PC-3 (cell line): Measurements from ENCODE around the gene DCAF16. TPM values are rescaled to one million over a fixed set of nuclear protein-coding genes. Genes with fewer than 3 reads are reported as not detected.
A peak's percentile ranks its signal among the peaks of the same experiment; 100 is the strongest.

Source experiments
- ATAC-seq: fragments of 200-7000 bp; cut with Tn5 transposase; 2 replicates; pipeline ENCODE4 v1.9.1; 2020; ENCODE audit warnings: mild to moderate bottlenecking, moderate library complexity
- BruUV-seq: library from RNA; stranded (reverse); fragments of 400-500 nt; replicated peaks from 2 replicates; lab custom pipeline; 2021; lab: Mats Ljungman, UMichigan
- CTCF ChIA-PET: fragments of 300-600 bp; sonication (Branson Sonifier 250); formaldehyde crosslinking; loops from one replicate; lab custom pipeline; 2022; ENCODE audit warnings: antibody characterized with exemption; lab: Charles Lee
- POLR2A ChIA-PET: fragments of 300-600 bp; sonication (Branson Sonifier 250); formaldehyde crosslinking; loops from one replicate; lab custom pipeline; 2022; ENCODE audit warnings: antibody characterized with exemption; ENCODE audit not compliant: unreplicated experiment; lab: Charles Lee
- DNase-seq: peaks from one replicate; pipeline ENCODE4 v3.0.0-alpha.2; 2015
- H2AFZ ChIP-seq: fragments of 300-600 bp; sonication (generic); 2 replicates; pipeline ENCODE4 v1.6.0; 2016; ENCODE audit warnings: antibody characterized with exemption, low read length
- H3F3A ChIP-seq: fragments of 300-600 bp; sonication (generic); one replicate; pipeline ENCODE4 v1.6.0; 2017; ENCODE audit warnings: antibody characterized with exemption, low read length, control low read depth, mild to moderate bottlenecking; ENCODE audit not compliant: unreplicated experiment
- H3K27ac ChIP-seq: fragments of 300-600 bp; sonication (generic); 2 replicates; pipeline ENCODE4 v1.5.1; 2016; ENCODE audit warnings: mild to moderate bottlenecking, low read length
- H3K27me3 ChIP-seq: fragments of 300-600 bp; sonication (generic); 2 replicates; pipeline ENCODE4 v1.6.1; 2016; ENCODE audit warnings: low read length, mixed read lengths
- H3K36me3 ChIP-seq: fragments of 300-600 bp; sonication (generic); 2 replicates; pipeline ENCODE4 v1.6.1; 2016; ENCODE audit warnings: low read depth, mixed run types, low read length, mixed read lengths
- H3K4me1 ChIP-seq: fragments of 300-600 bp; sonication (generic); 2 replicates; pipeline ENCODE4 v1.5.1; 2016; ENCODE audit warnings: low read length; ENCODE audit not compliant: insufficient read depth
- H3K4me2 ChIP-seq: fragments of 300-600 bp; sonication (generic); 2 replicates; pipeline ENCODE4 v1.6.0; 2016; ENCODE audit warnings: low read length
- H3K4me3 ChIP-seq: fragments of 300-600 bp; sonication (generic); 2 replicates; pipeline ENCODE4 v1.5.1; 2016; ENCODE audit warnings: mild to moderate bottlenecking, low read length, mixed read lengths
- H3K79me2 ChIP-seq: fragments of 300-600 bp; sonication (generic); 2 replicates; pipeline ENCODE4 v1.6.1; 2017; ENCODE audit warnings: low read length, mixed read lengths
- H3K9ac ChIP-seq: fragments of 300-600 bp; sonication (generic); 2 replicates; pipeline ENCODE4 v1.6.0; 2016; ENCODE audit warnings: mild to moderate bottlenecking, low read length
- H3K9me2 ChIP-seq: fragments of 300-600 bp; sonication (generic); replicated peaks from 2 replicates; pipeline ENCODE4 v1.6.1; 2016; ENCODE audit warnings: mixed run types, low read length, mixed read lengths
- H3K9me3 ChIP-seq: fragments of 300-600 bp; sonication (generic); 2 replicates; pipeline ENCODE4 v1.6.1; 2016; ENCODE audit warnings: low read length, mixed read lengths
- H4K20me1 ChIP-seq: fragments of 300-600 bp; sonication (generic); 2 replicates; pipeline ENCODE4 v1.6.1; 2016; ENCODE audit warnings: low read length, mixed read lengths
- CTCF ChIP-seq: fragments of 300-600 bp; sonication (generic); conservative IDR thresholded peaks from 2 replicates; pipeline ENCODE4 v1.5.1; 2017; ENCODE audit warnings: antibody characterized with exemption, low read depth, mild to moderate bottlenecking, low read length
- EZH2 ChIP-seq: fragments of 300-600 bp; sonication (generic); IDR thresholded peaks from one replicate; pipeline ENCODE4 v1.6.1; 2017; ENCODE audit warnings: antibody characterized with exemption, mild to moderate bottlenecking, low read length; ENCODE audit not compliant: unreplicated experiment
- EZH2phosphoT487 ChIP-seq: fragments of 300-600 bp; sonication (generic); IDR thresholded peaks from 2 replicates; pipeline ENCODE4 v1.6.1; 2018; ENCODE audit warnings: mild to moderate bottlenecking, antibody characterized with exemption, low read length, borderline replicate concordance
- intact Hi-C: fragments of 100-400 bp; cut with micrococcal nuclease; formaldehyde crosslinking; loops from 2 replicates; pipeline ENCODE4 v1.9.0; 2023
- total RNA-seq: library from RNA; depleted of rRNA; stranded (reverse); fragments of >200 nt; gene quantifications from 2 replicates; pipeline ENCODE4 v1.2.3, GENCODE V29; 2014

DCAF16 gene
- total RNA-seq, 1 experiment from 2014 or later: 26.1 TPM

GRCh38 chr4:17816142-17816541, 5.6 kb upstream of the DCAF16 start:
- H3K4me2 ChIP-seq: no peak overlapping the region
- intact Hi-C loops: loop anchor here (2.0 to 10.0 kb wide), 3 partner anchors 116 to 205 kb away; partner anchors contain the start of gene LCORL
- H3K9me2 ChIP-seq: no peaks in the 10 kb centered on the region
- DNase-seq (no peak), ATAC-seq (no peak)
- no peak overlapping the region for H3K27ac ChIP-seq
- TF ChIP-seq EZH2 (no peak), EZH2phosphoT487 (no peak), CTCF (no peak)
- no peaks in the 10 kb centered on the region for H4K20me1 ChIP-seq
- no peaks in the 10 kb centered on the region for H3K27me3 ChIP-seq
- no peak overlapping the region for H3K9ac ChIP-seq
- no peaks in the 10 kb centered on the region for H3F3A ChIP-seq
- ChIA-PET POLR2A (no interaction called here), CTCF (interaction anchor here (0.6 to 1.3 kb wide), 2 partner anchors 267 to 1029 kb away, joined by 3 read pairs; no protein-coding TSS in a partner anchor)
- no peaks in the 10 kb centered on the region for H3K9me3 ChIP-seq
- H3K79me2 ChIP-seq: peaks cover 74% of the 10 kb centered on the region
- no TSS peak for BruUV-seq
- peaks cover 8% of the 10 kb centered on the region; the same call in 1 of the 2 replicates for H3K4me1 ChIP-seq
- H2AFZ ChIP-seq: no peak overlapping the region
- H3K36me3 ChIP-seq: peaks cover 32% of the 10 kb centered on the region
- no peak overlapping the region for H3K4me3 ChIP-seq

- Histone ChIP-seq H3F3A (no peaks in the 10 kb centered on the region), H3K4me1 (peaks cover 8% of the 10 kb centered on the region; the same call in 1 of the 2 replicates), H3K4me3 (no peak overlapping the region), H3K4me2 (0 out of 2 replicates have a peak overlapping the region, but pooled peaks have one; percentile 11), H3K9me3 (no peaks in the 10 kb centered on the region), H3K79me2 (peaks cover 93% of the 10 kb centered on the region), H3K27me3 (no peaks in the 10 kb centered on the region), H3K27ac (no peak overlapping the region), H3K9me2 (no peaks in the 10 kb centered on the region), H4K20me1 (peaks cover 11% of the 10 kb centered on the region; the same call in 1 of the 2 replicates), H3K9ac (no peak overlapping the region), H2AFZ (no peak overlapping the region), H3K36me3 (peaks cover 29% of the 10 kb centered on the region)
- ATAC-seq: no peak
- peak; percentile 7 for DNase-seq
- POLR2A ChIA-PET: no interaction called here
- BruUV-seq: no TSS peak
- TF ChIP-seq EZH2 (no peak), EZH2phosphoT487 (no peak), CTCF (no peak)
- CTCF ChIA-PET: no interaction called here
- intact Hi-C loops: loop anchor here (10.0 kb wide), 1 partner anchor 181 kb away; no protein-coding TSS in a partner anchor
Measured at GRCh38 chr4:17814140-17814539, 3.6 kb upstream of the DCAF16 start.

- no peaks in the 10 kb centered on the region for H3K27me3 ChIP-seq
- TF ChIP-seq CTCF: no peak
- no peak overlapping the region for H3K27ac ChIP-seq
- peak overlapping the region; percentile 99 for H3K9ac ChIP-seq
- ChIA-PET POLR2A (no interaction called here), CTCF (no interaction called here)
- peak overlapping the region; percentile 87 for H3K4me2 ChIP-seq
- H3K9me3 ChIP-seq: no peaks in the 10 kb centered on the region
- DNase-seq (no peak), ATAC-seq (no peak)
- no peaks in the 10 kb centered on the region for H3K9me2 ChIP-seq
- BruUV-seq: no TSS peak
- no peaks in the 10 kb centered on the region for H3F3A ChIP-seq
- intact Hi-C loops: loop anchor here (1.0 to 10.0 kb wide), 2 partner anchors 182 to 208 kb away; partner anchors contain the start of gene LCORL
- peaks cover 23% of the 10 kb centered on the region for H3K36me3 ChIP-seq
- H3K79me2 ChIP-seq: peaks cover 95% of the 10 kb centered on the region
- H2AFZ ChIP-seq: no peak overlapping the region
- peak overlapping the region; percentile 99 for H3K4me3 ChIP-seq
- H4K20me1 ChIP-seq: peaks cover 18% of the 10 kb centered on the region; the same call in 1 of the 2 replicates
- H3K4me1 ChIP-seq: peaks cover 13% of the 10 kb centered on the region
Measured at GRCh38 chr4:17812801-17813200, 2.2 kb upstream of the DCAF16 start.
